Keratinocyte (primary cell): ENCODE data around the gene PUS7L. TPM values are rescaled to one million over a fixed set of nuclear protein-coding genes. Genes with fewer than 3 reads are reported as not detected.

Experiments used
- DNase-seq: peaks from one replicate; pipeline ENCODE4 v3.0.0-alpha.2; 2011; ENCODE audit warnings: low read depth, missing footprints, low spot score
- FAIRE-seq: peaks from 2 replicates; lab custom pipeline; 2011; peaks lifted over from hg19 to GRCh38; lab: Jason Lieb, UNC
- H2AFZ ChIP-seq: 2 replicates; pipeline ENCODE4 v1.6.0; 2012; ENCODE audit warnings: low read length, control low read depth, inconsistent platforms; ENCODE audit not compliant: control insufficient read depth
- H3K27ac ChIP-seq: 2 replicates; pipeline ENCODE4 v1.5.1; 2011; ENCODE audit warnings: low read length; ENCODE audit not compliant: control insufficient read depth, insufficient read depth
- H3K27me3 ChIP-seq: 3 replicates; pipeline ENCODE4 v1.6.0; 2011; ENCODE audit warnings: low read length; ENCODE audit not compliant: control insufficient read depth, insufficient read depth; ENCODE audit errors: extremely low read depth
- H3K36me3 ChIP-seq, 2 experiments: 2 replicates in 1 of 2; 3 replicates in 1 of 2; pipeline ENCODE4 v1.5.1; 2011; ENCODE audit warnings: low read length in 2 of 2, mild to moderate bottlenecking in 1 of 2; ENCODE audit not compliant: control insufficient read depth in 2 of 2, insufficient read depth in 2 of 2; ENCODE audit errors: extremely low read depth in 1 of 2
- H3K4me1 ChIP-seq: 3 replicates; pipeline ENCODE4 v1.5.1; 2011; ENCODE audit warnings: low read length; ENCODE audit not compliant: control insufficient read depth, insufficient read depth; ENCODE audit errors: extremely low read depth
- H3K4me2 ChIP-seq: 3 replicates; pipeline ENCODE4 v1.6.0; 2011; ENCODE audit warnings: low read depth, low read length; ENCODE audit not compliant: control insufficient read depth, insufficient read depth; ENCODE audit errors: extremely low read depth
- H3K4me3 ChIP-seq, 3 experiments: fragments of 200-600 bp in 1 of 3; sonication (generic) in 1 of 3; 2 replicates in 2 of 3; 3 replicates in 1 of 3; pipeline ENCODE4 v1.5.1; 2011 to 2016; ENCODE audit warnings: low read length in 3 of 3, mild to moderate bottlenecking in 3 of 3, control low read depth in 2 of 3, inconsistent platforms in 1 of 3, low read depth in 1 of 3, mixed read lengths in 1 of 3, mixed run types in 1 of 3, moderate library complexity in 1 of 3; ENCODE audit not compliant: control insufficient read depth in 2 of 3, insufficient read depth in 2 of 3; ENCODE audit errors: extremely low read depth in 1 of 3
- H3K79me2 ChIP-seq: 2 replicates; pipeline ENCODE4 v1.6.0; 2012; ENCODE audit warnings: low read length; ENCODE audit not compliant: control insufficient read depth, insufficient read depth
- H3K9ac ChIP-seq: 3 replicates; pipeline ENCODE4 v1.6.0; 2011; ENCODE audit warnings: low read length; ENCODE audit not compliant: control insufficient read depth, insufficient read depth; ENCODE audit errors: extremely low read depth
- H3K9me1 ChIP-seq: 3 replicates; pipeline ENCODE4 v1.6.0; 2011; ENCODE audit warnings: low read length; ENCODE audit not compliant: control insufficient read depth, insufficient read depth; ENCODE audit errors: extremely low read depth
- H3K9me3 ChIP-seq: 2 replicates; pipeline ENCODE4 v1.5.1; 2012; ENCODE audit warnings: low read depth, low read length; ENCODE audit not compliant: control insufficient read depth
- H4K20me1 ChIP-seq: 3 replicates; pipeline ENCODE4 v1.6.0; 2011; ENCODE audit warnings: low read length; ENCODE audit not compliant: control insufficient read depth, insufficient read depth; ENCODE audit errors: extremely low read depth
- EZH2 ChIP-seq: IDR thresholded peaks from one replicate; pipeline ENCODE4 v1.6.1; 2012; ENCODE audit warnings: inconsistent platforms, mild to moderate bottlenecking, low read length, moderate library complexity
- dilution Hi-C: fragments of 300-500 bp; cut with MboI; formaldehyde crosslinking; loops from one replicate; pipeline ENCODE4 v1.7.0; 2020; ENCODE audit warnings: low sequenced_read_pairs; ENCODE audit not compliant: extremely low pct_ligation_motif_present
- polyA plus RNA-seq, 5 experiments: library from polyadenylated mRNA; depleted of rRNA in 3 of 5; stranded (reverse) in 3 of 5; stranded (forward) in 1 of 5; unstranded in 1 of 5; fragments of >200 nt; gene quantifications; 1 replicate in 1 of 5; 2 replicates in 3 of 5; 3 replicates in 1 of 5; pipeline versions ENCODE4 v1.2.1 to v1.2.3, GENCODE V29; 2011 to 2012; ENCODE audit warnings: missing spikeins in 2 of 5, low read depth in 1 of 5, low replicate concordance in 1 of 5
- TF ChIP-seq, protein P1 (sequence below), 3 experiments: IDR thresholded peaks in 1 of 3; conservative IDR thresholded peaks in 1 of 3; optimal IDR thresholded peaks in 1 of 3; 2 replicates in 2 of 3; 3 replicates in 1 of 3; pipeline versions ENCODE3 to v1.5.1; 2011; ENCODE audit warnings: low read length in 3 of 3, mild to moderate bottlenecking in 3 of 3, moderate library complexity in 2 of 3, control low read depth in 1 of 3, inconsistent platforms in 1 of 3; ENCODE audit not compliant: insufficient read depth in 2 of 3; ENCODE audit errors: extremely low read depth in 1 of 3

PUS7L gene
- polyA plus RNA-seq, 1 donor (not counting 4 experiments of a cell fraction or from before 2014, with no cell fraction given), result 10.8 TPM

DNA sequence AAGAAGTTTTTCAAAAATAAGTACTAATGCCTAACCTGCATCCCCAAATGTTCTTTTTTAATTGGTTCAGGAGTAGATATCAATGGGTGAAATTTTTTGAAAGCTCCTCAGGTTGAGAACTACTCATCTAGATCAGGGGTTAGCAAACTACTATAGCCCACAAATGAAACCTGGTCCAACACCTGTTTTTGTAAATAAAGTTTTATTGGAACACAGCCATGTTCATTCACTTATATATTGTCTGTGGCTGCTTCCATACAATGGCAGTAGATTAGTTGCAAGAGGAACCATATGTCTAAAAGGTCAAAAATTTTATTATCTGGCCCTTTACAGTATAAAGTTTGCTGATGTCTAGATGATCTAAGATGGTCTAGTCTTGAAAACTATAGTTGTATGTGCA is 13.8 kb downstream of the PUS7L start:
- H2AFZ ChIP-seq, result no peak overlapping the region
- no peak overlapping the region for H3K9ac ChIP-seq
- dilution Hi-C loops, result no loop called here

GRCh38 chr12:43742106-43742505 is 16.5 kb downstream of the PUS7L start:
- FAIRE-seq, result no peak
- dilution Hi-C loops, result no loop called here
- Histone ChIP-seq H4K20me1 (no peaks in the 10 kb centered on the region), H3K4me2 (no peak overlapping the region), H3K4me3 (no peak overlapping the region), H3K9me1 (no peaks in the 10 kb centered on the region), H2AFZ (no peak overlapping the region), H3K4me1 (peaks cover 9% of the 10 kb centered on the region), H3K27ac (no peak overlapping the region), H3K9me3 (no peaks in the 10 kb centered on the region), H3K27me3 (no peaks in the 10 kb centered on the region), H3K79me2 (no peaks in the 10 kb centered on the region), H3K36me3 (peaks cover 0 to 4% of the 10 kb centered on the region in 2 experiments), H3K9ac (no peak overlapping the region)
- TF ChIP-seq, protein P1, sequence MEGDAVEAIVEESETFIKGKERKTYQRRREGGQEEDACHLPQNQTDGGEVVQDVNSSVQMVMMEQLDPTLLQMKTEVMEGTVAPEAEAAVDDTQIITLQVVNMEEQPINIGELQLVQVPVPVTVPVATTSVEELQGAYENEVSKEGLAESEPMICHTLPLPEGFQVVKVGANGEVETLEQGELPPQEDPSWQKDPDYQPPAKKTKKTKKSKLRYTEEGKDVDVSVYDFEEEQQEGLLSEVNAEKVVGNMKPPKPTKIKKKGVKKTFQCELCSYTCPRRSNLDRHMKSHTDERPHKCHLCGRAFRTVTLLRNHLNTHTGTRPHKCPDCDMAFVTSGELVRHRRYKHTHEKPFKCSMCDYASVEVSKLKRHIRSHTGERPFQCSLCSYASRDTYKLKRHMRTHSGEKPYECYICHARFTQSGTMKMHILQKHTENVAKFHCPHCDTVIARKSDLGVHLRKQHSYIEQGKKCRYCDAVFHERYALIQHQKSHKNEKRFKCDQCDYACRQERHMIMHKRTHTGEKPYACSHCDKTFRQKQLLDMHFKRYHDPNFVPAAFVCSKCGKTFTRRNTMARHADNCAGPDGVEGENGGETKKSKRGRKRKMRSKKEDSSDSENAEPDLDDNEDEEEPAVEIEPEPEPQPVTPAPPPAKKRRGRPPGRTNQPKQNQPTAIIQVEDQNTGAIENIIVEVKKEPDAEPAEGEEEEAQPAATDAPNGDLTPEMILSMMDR (optimal IDR thresholded peaks at IDR 0.05 in 1 of 3, IDR thresholded peaks at IDR 0.05 in 1 of 3, conservative IDR thresholded peaks at IDR 0.05 in 1 of 3; ENCODE audit: extremely low read depth in 1 of 3, insufficient read depth in 2 of 3, low read length in 3 of 3), result no peak
- TF ChIP-seq EZH2, result no peak
- no peak for DNase-seq

More for the DNA sequence above, 13.8 kb downstream of the PUS7L start:
- no peak overlapping the region for H3K4me3 ChIP-seq
- H4K20me1 ChIP-seq, result no peaks in the 10 kb centered on the region
- H3K79me2 ChIP-seq, result no peaks in the 10 kb centered on the region
- H3K9me1 ChIP-seq, result no peaks in the 10 kb centered on the region
- TF ChIP-seq, protein P1 (optimal IDR thresholded peaks at IDR 0.05 in 1 of 3, IDR thresholded peaks at IDR 0.05 in 1 of 3, conservative IDR thresholded peaks at IDR 0.05 in 1 of 3; ENCODE audit: extremely low read depth in 1 of 3, insufficient read depth in 2 of 3, low read length in 3 of 3), result no peak
- no peak for TF ChIP-seq EZH2
- H3K27me3 ChIP-seq, result no peaks in the 10 kb centered on the region
- FAIRE-seq, result no peak
- H3K9me3 ChIP-seq, result no peaks in the 10 kb centered on the region
- H3K27ac ChIP-seq, result no peak overlapping the region
- no peak for DNase-seq
- H3K36me3 ChIP-seq, result peaks cover 0 to 4% of the 10 kb centered on the region in 2 experiments
- H3K4me2 ChIP-seq, result no peak overlapping the region
- H3K4me1 ChIP-seq, result no peaks in the 10 kb centered on the region
